ENCODE results near the gene CBLB. TPM values are rescaled to one million over a fixed set of nuclear protein-coding genes. Genes with fewer than 3 reads are reported as not detected.
A peak's percentile ranks its signal among the peaks of the same experiment; 100 is the strongest.

Gene CBLB
- total and polyA plus RNA-seq, 2 of the 4 experiments (the other 2 are of a cell fraction), result 10.1 to 20.1 TPM

- H3K18ac ChIP-seq (ENCODE audit: low read depth, low read length), result no peak overlapping the region
- peaks cover 24 to 27% of the 10 kb centered on the region in 2 experiments for H3K79me1 ChIP-seq (ENCODE audit: low read depth in 1 of 2, low read length in 2 of 2)
- H4K91ac ChIP-seq (ENCODE audit: insufficient read depth, low read depth, low read length), result no peak overlapping the region
- H3K9me3 ChIP-seq (ENCODE audit: control insufficient read depth, insufficient read depth, low read length), result no peaks in the 10 kb centered on the region
- no peak overlapping the region for H3K4me2 ChIP-seq (ENCODE audit: low read depth, low read length)
- no peak overlapping the region for H2BK5ac ChIP-seq (ENCODE audit: low read depth, low read length, poor library complexity, severe bottlenecking)
- DNase-seq (no peak), ATAC-seq (ENCODE audit: low read depth) (no peak)
- no peaks in the 10 kb centered on the region for H3K36me3 ChIP-seq (ENCODE audit: control insufficient read depth, insufficient read depth, low read length)
- dilution Hi-C loops (cut with HindIII; ENCODE audit: low sequenced_read_pairs, unreplicated experiment), result no loop called here
- H2AK5ac ChIP-seq (ENCODE audit: low read depth, low read length), result 0 out of 2 replicates have a peak overlapping the region, but pooled peaks have one; percentile 27
- peaks cover 10% of the 10 kb centered on the region for H3K4me1 ChIP-seq (ENCODE audit: control insufficient read depth, insufficient read depth, low read length)
- 100% methylated on average over 1 of the region's 3 CpGs; no CpG with 5 or more reads in 1 of the 2 experiments for WGBS, 2 experiments (ENCODE audit: extremely low coverage in 2 of 2, insufficient read length in 1 of 2)
- peaks cover 10% of the 10 kb centered on the region for H3K9me1 ChIP-seq (ENCODE audit: insufficient read depth, low read length)
- POLR2A ChIA-PET (ENCODE audit: unreplicated experiment), result no interaction called here
- no peak overlapping the region for H3K14ac ChIP-seq (replicated peaks; ENCODE audit: low read depth, low read length)
- no peak overlapping the region for H3K27ac ChIP-seq (ENCODE audit: insufficient read depth, low read length)
- no peak overlapping the region for H3K9ac ChIP-seq (ENCODE audit: low read depth, low read length)
- no peak overlapping the region for H2BK20ac ChIP-seq (ENCODE audit: low read depth, low read length)
- H3K4me3 ChIP-seq (ENCODE audit: insufficient read depth, low read depth, low read length), result no peak overlapping the region
- in situ Hi-C loops (cut with MboI; ENCODE audit: low sequenced_read_pairs), result no loop called here
- CTCF ChIA-PET, result no interaction called here
- H2BK15ac ChIP-seq (ENCODE audit: low read depth, low read length), result no peak overlapping the region
- no peak overlapping the region for H2AK9ac ChIP-seq (replicated peaks; ENCODE audit: low read depth, low read length, poor library complexity)
- no peak for TF ChIP-seq RAD21 (IDR thresholded peaks at IDR 0.05; ENCODE audit: low read length)
- no peak for TF ChIP-seq MAFK (IDR thresholded peaks at IDR 0.05; ENCODE audit: low read depth, low read length)
- no peak for TF ChIP-seq NFE2L2 (IDR thresholded peaks at IDR 0.05; ENCODE audit: low read depth, low read length)
- TF ChIP-seq CHD1 (IDR thresholded peaks at IDR 0.05; ENCODE audit: low read depth, low read length), result no peak
- no peak for TF ChIP-seq MXI1 (IDR thresholded peaks at IDR 0.05; ENCODE audit: borderline replicate concordance, low read depth, low read length)
- no peak for TF ChIP-seq ELK1 (IDR thresholded peaks at IDR 0.05; ENCODE audit: borderline replicate concordance, low read depth, low read length)
- no peak for TF ChIP-seq SMC3 (IDR thresholded peaks at IDR 0.05; ENCODE audit: low read depth, low read length)
- no peak for TF ChIP-seq BHLHE40 (IDR thresholded peaks at IDR 0.05; ENCODE audit: low read depth, low read length)
- no peak for TF ChIP-seq CEBPB (IDR thresholded peaks at IDR 0.05; ENCODE audit: low read depth, low read length)
- no peak for TF ChIP-seq RFX5 (IDR thresholded peaks at IDR 0.05; ENCODE audit: low read depth, low read length)
- TF ChIP-seq MAZ (IDR thresholded peaks at IDR 0.05; ENCODE audit: borderline replicate concordance, low read depth, low read length), result no peak
- TF ChIP-seq CTCF (conservative IDR thresholded peaks at IDR 0.05; ENCODE audit: low read depth, low read length), result no peak
- TF ChIP-seq FOS (IDR thresholded peaks at IDR 0.05; ENCODE audit: low read depth, low read length), result no peak
- TF ChIP-seq POLR2A (IDR thresholded peaks at IDR 0.05; ENCODE audit: low read depth, low read length), result no peak
- no peak for TF ChIP-seq USF2 (IDR thresholded peaks at IDR 0.05; ENCODE audit: low read depth, low read length)
- TF ChIP-seq RCOR1 (IDR thresholded peaks at IDR 0.05; ENCODE audit: insufficient replicate concordance, low read length), result no peak
- no peak overlapping the region for H4K5ac ChIP-seq (ENCODE audit: low read depth, low read length)
- peaks cover 10% of the 10 kb centered on the region; the same call in 1 of the 2 replicates for H4K20me1 ChIP-seq (ENCODE audit: insufficient read depth, low read length)
- no peaks in the 10 kb centered on the region for H3K27me3 ChIP-seq (ENCODE audit: control insufficient read depth, insufficient read depth, low read length)
- intact Hi-C loops (cut with micrococcal nuclease), result no loop called here
- no peak overlapping the region for H2AFZ ChIP-seq (replicated peaks; ENCODE audit: low read length, poor library complexity)
- H2BK120ac ChIP-seq (ENCODE audit: low read depth, low read length), result no peak overlapping the region
- no peak overlapping the region for H4K8ac ChIP-seq (ENCODE audit: low read depth in 2 of 2, low read length in 2 of 2)
- H3K56ac ChIP-seq (ENCODE audit: extremely low read depth, insufficient read depth, low read length), result no peak overlapping the region
- BruUV-seq (replicated peaks), result no TSS peak
- no peak overlapping the region for H3K4ac ChIP-seq (ENCODE audit: low read depth, low read length)
- no peak overlapping the region for H3K23ac ChIP-seq (ENCODE audit: low read depth, low read length)
Observed at GRCh38 chr3:105788593-105788992, 80.2 kb downstream of the CBLB start.
